A549 (cell line): ENCODE data around the gene RHCG. TPM values are rescaled to one million over a fixed set of nuclear protein-coding genes. Genes with fewer than 3 reads are reported as not detected.
A peak's percentile ranks its signal among the peaks of the same experiment; 100 is the strongest.

Experiments used
- ATAC-seq, 2 experiments: fragments of 200-7000 bp in 1 of 2; fragments of >200 bp in 1 of 2; cut with Nextera tagmentation in 1 of 2; cut with Tn5 transposase in 1 of 2; 3 replicates each; pipeline versions ENCODE4 v1.8.0 to v1.9.1; 2018 to 2020; ENCODE audit warnings: mild to moderate bottlenecking in 1 of 2, moderate library complexity in 1 of 2
- CTCF ChIA-PET: fragments of 300-600 bp; sonication (Branson Sonifier 250); formaldehyde crosslinking; extraction: SDS; loops from one replicate; lab custom pipeline; 2021; ENCODE audit warnings: antibody characterized with exemption, inconsistent platforms; lab: Yijun Ruan, JAX
- POLR2A ChIA-PET: fragments of 350-600 bp; formaldehyde crosslinking; extraction: SDS; loops from one replicate; lab custom pipeline; 2021; ENCODE audit warnings: antibody characterized with exemption, inconsistent platforms; lab: Yijun Ruan, JAX
- DNase-seq, 2 experiments: peaks; one replicate each; pipeline versions ENCODE4 v3.0.0 to v3.0.0-alpha.2; 2011 to 2016; ENCODE audit warnings: low read depth in 1 of 2, low spot score in 1 of 2
- FAIRE-seq: peaks from 2 replicates; lab custom pipeline; 2011; peaks lifted over from hg19 to GRCh38; lab: Jason Lieb, UNC
- H3K27ac ChIP-seq, 2 experiments: fragments of >200 bp; sonication (Bioruptor Twin); formaldehyde crosslinking; 3 replicates each; pipeline ENCODE4 v1.5.1; 2016 to 2017
- H3K4me1 ChIP-seq: fragments of >200 bp; sonication (Bioruptor Twin); formaldehyde crosslinking; 3 replicates; pipeline ENCODE4 v1.6.1; 2016
- H3K4me2 ChIP-seq: fragments of >200 bp; sonication (Bioruptor Twin); formaldehyde crosslinking; 3 replicates; pipeline ENCODE4 v1.6.1; 2016
- H3K4me3 ChIP-seq: fragments of >200 bp; sonication (Bioruptor Twin); formaldehyde crosslinking; 3 replicates; pipeline ENCODE4 v1.5.1; 2016
- H3K9me3 ChIP-seq: fragments of >200 bp; sonication (Bioruptor Twin); formaldehyde crosslinking; 3 replicates; pipeline ENCODE4 v1.6.1; 2016
- BHLHE40 ChIP-seq: IDR thresholded peaks from 2 replicates; pipeline ENCODE4 v1.6.1; 2012; ENCODE audit warnings: low read depth, low read length, inconsistent platforms
- CEBPB ChIP-seq, 2 experiments: fragments of >200 bp in 1 of 2; sonication (Bioruptor Twin) in 1 of 2; formaldehyde crosslinking in 1 of 2; IDR thresholded peaks; 2 replicates each; pipeline ENCODE4 v1.6.1; 2012 to 2016
- CHD2 ChIP-seq: fragments of 150-350 bp; IDR thresholded peaks from 2 replicates; pipeline ENCODE4 v1.6.1; 2014; ENCODE audit warnings: low read length; ENCODE audit not compliant: partially characterized antibody
- EP300 ChIP-seq, 2 experiments: fragments of >200 bp; sonication (Bioruptor Twin); formaldehyde crosslinking; IDR thresholded peaks; 2 replicates in 1 of 2; 3 replicates in 1 of 2; pipeline ENCODE4 v1.6.1; 2016 to 2017
- FOSB ChIP-seq: fragments of 250-450 bp; sonication (Bioruptor Pico); IDR thresholded peaks from 2 replicates; pipeline ENCODE4 v1.5.0; 2020; ENCODE audit warnings: mild to moderate bottlenecking, moderate library complexity
- FOSL2 ChIP-seq, 2 experiments: fragments of 450-650 bp in 1 of 2; fragments of >200 bp in 1 of 2; sonication (Bioruptor Twin) in 1 of 2; formaldehyde crosslinking; IDR thresholded peaks; 2 replicates each; pipeline versions ENCODE4 v1.5.0 to v1.6.1; 2016 to 2020; ENCODE audit warnings: mild to moderate bottlenecking in 1 of 2, moderate library complexity in 1 of 2
- GATA3 ChIP-seq: IDR thresholded peaks from 2 replicates; pipeline ENCODE4 v1.6.1; 2012; ENCODE audit warnings: borderline replicate concordance
- HDAC2 ChIP-seq: fragments of 200-600 bp; sonication (generic); IDR thresholded peaks from 2 replicates; pipeline ENCODE4 v1.6.1; 2016
- HOXA7 ChIP-seq: fragments of 250-450 bp; sonication (Bioruptor Pico); IDR thresholded peaks from 2 replicates; pipeline ENCODE4 v1.5.0; 2020; ENCODE audit warnings: mild to moderate bottlenecking, moderate library complexity
- HOXB5 ChIP-seq: fragments of 250-450 bp; sonication (Bioruptor Pico); IDR thresholded peaks from 2 replicates; pipeline ENCODE4 v1.5.0; 2020; ENCODE audit warnings: mild to moderate bottlenecking, moderate library complexity
- KDM1A ChIP-seq: fragments of 200-600 bp; sonication (generic); IDR thresholded peaks from 2 replicates; pipeline ENCODE4 v1.6.1; 2016; ENCODE audit warnings: low read depth, mild to moderate bottlenecking
- MAFK ChIP-seq: fragments of 450-650 bp; IDR thresholded peaks from 2 replicates; pipeline ENCODE4 v1.6.1; 2014; ENCODE audit not compliant: partially characterized antibody
- MAZ ChIP-seq: fragments of 150-350 bp; IDR thresholded peaks from 2 replicates; pipeline ENCODE4 v1.6.1; 2014; ENCODE audit warnings: antibody characterized with exemption, low read depth, low read length, borderline replicate concordance
- MYC ChIP-seq: IDR thresholded peaks from 2 replicates; pipeline ENCODE4 v1.6.1; 2012; ENCODE audit warnings: mild to moderate bottlenecking, inconsistent platforms, low read length, improper control_type of control experiment, borderline replicate concordance
- POLR2AphosphoS2 ChIP-seq: conservative IDR thresholded peaks from 2 replicates; pipeline ENCODE4 v1.6.1; 2012; ENCODE audit warnings: low read length, improper control_type of control experiment, inconsistent platforms
- RCOR1 ChIP-seq: fragments of 150-350 bp; IDR thresholded peaks from 2 replicates; pipeline ENCODE4 v1.6.1; 2014; ENCODE audit warnings: antibody characterized with exemption, low read length, low read depth
- RNF2 ChIP-seq: fragments of 200-600 bp; sonication (generic); IDR thresholded peaks from 2 replicates; pipeline ENCODE4 v1.6.1; 2016; ENCODE audit warnings: low read depth, mild to moderate bottlenecking, antibody characterized with exemption, moderate library complexity, borderline replicate concordance
- ZC3H11A ChIP-seq: fragments of 450-650 bp; IDR thresholded peaks from 2 replicates; pipeline ENCODE4 v1.6.1; 2014; ENCODE audit warnings: antibody characterized with exemption, mild to moderate bottlenecking
- ZFP36 ChIP-seq: fragments of 450-650 bp; IDR thresholded peaks from 2 replicates; pipeline ENCODE4 v1.6.1; 2014; ENCODE audit warnings: borderline replicate concordance; ENCODE audit not compliant: partially characterized antibody
- ZNF302 ChIP-seq: fragments of 250-450 bp; sonication (Bioruptor Pico); IDR thresholded peaks from 2 replicates; pipeline ENCODE4 v1.9.0; 2021; ENCODE audit warnings: inconsistent platforms, mild to moderate bottlenecking, moderate library complexity
- ZSCAN20 ChIP-seq: fragments of 250-450 bp; sonication (Bioruptor Pico); IDR thresholded peaks from 2 replicates; pipeline ENCODE4 v1.8.0; 2022; ENCODE audit warnings: mild to moderate bottlenecking, moderate library complexity
- WGBS: methylation state at CpG from one replicate; pipeline ENCODE4 v1.1.6; 2017; ENCODE audit errors: missing lambda C conversion rate; 5-methylcytosine and 5-hydroxymethylcytosine counted together
- polyA plus RNA-seq, 4 experiments: library from polyadenylated mRNA; depleted of rRNA in 3 of 4; stranded (reverse); fragments of >200 nt; fragmentation: RNase III in 1 of 4; extraction: RNeasy Plus Mini Kit Qiagen cat#74134 plus additional on column Dnase treatment in 1 of 4; gene quantifications; 2 replicates in 3 of 4; 3 replicates in 1 of 4; pipeline ENCODE4 v1.2.3, GENCODE V29; 2011 to 2017
- TF ChIP-seq, protein P1 (sequence below): fragments of 450-650 bp; IDR thresholded peaks from 2 replicates; pipeline ENCODE4 v1.6.1; 2014; ENCODE audit warnings: antibody characterized with exemption
- TF ChIP-seq, protein P2 (sequence below): fragments of >200 bp; sonication (Bioruptor Twin); formaldehyde crosslinking; IDR thresholded peaks from 2 replicates; pipeline ENCODE4 v1.6.1; 2016
- TF ChIP-seq, protein P3 (sequence below): IDR thresholded peaks from 2 replicates; pipeline ENCODE4 v1.6.1; 2012; ENCODE audit warnings: low read depth, borderline replicate concordance
- TF ChIP-seq, protein P4 (sequence below): fragments of 250-450 bp; sonication (Bioruptor Pico); IDR thresholded peaks from 2 replicates; pipeline ENCODE4 v1.5.0; 2021; ENCODE audit warnings: mild to moderate bottlenecking, moderate library complexity, borderline replicate concordance
- TF ChIP-seq, protein P5 (sequence below): fragments of >200 bp; sonication (Bioruptor Twin); formaldehyde crosslinking; IDR thresholded peaks from 3 replicates; pipeline ENCODE4 v1.6.1; 2016

RHCG gene
- polyA plus RNA-seq, 2 of the 4 experiments (the other 2 are of a cell fraction): 3.6 to 11.0 TPM

DNA sequence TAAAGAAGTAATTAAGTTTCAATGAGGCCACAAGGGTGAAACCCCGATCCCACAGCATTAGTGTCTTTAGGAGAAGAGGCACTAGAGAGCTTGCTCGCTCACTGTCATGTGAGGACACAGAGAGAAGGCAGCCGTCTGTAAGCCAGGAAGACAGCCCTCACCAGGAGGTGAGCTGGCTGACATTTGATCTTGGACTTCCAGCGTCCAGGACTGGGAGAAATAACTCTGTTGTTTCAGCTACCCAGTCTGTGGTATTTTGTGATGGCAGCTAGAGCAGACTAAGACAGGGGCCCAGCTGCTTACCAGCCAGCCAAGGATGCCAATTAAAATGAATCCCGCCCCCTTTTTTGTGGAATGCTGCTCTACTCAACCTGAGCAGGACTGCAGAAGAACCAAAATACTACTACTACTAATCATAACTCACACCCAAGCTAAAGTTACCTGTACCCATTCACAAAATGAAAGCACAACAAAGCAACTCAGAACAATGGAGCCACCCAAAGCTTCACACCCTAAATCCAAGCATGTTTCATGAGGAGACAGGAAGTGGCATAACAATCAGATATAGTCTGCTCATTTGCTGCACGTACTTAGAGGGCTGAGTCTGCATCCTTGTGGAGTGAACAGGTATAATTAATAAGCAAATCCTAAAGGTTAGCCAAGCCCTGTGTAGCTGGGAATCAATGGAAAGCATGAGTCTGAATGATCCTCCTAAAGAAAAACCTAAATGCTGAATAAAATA, 35.6 kb upstream of the RHCG start:
- Histone ChIP-seq H3K4me1 (no peaks in the 10 kb centered on the region), H3K4me2 (no peak overlapping the region)
- WGBS: 76% methylated on average over 6 of the region's 6 CpGs
- FAIRE-seq: no peak
- TF ChIP-seq FOSL2 (IDR thresholded peaks at IDR 0.05) (no peak), FOSL2 (CRISPR knock-in tag; IDR thresholded peaks at IDR 0.05) (no peak), ZC3H11A (no peak), CEBPB (IDR thresholded peaks at IDR 0.05) (no peak), ZFP36 (no peak), POLR2AphosphoS2 (no peak), ZNF302 (CRISPR knock-in tag) (no peak), HDAC2 (no peak), MYC (no peak), MAZ (no peak)
- TF ChIP-seq, protein P1, sequence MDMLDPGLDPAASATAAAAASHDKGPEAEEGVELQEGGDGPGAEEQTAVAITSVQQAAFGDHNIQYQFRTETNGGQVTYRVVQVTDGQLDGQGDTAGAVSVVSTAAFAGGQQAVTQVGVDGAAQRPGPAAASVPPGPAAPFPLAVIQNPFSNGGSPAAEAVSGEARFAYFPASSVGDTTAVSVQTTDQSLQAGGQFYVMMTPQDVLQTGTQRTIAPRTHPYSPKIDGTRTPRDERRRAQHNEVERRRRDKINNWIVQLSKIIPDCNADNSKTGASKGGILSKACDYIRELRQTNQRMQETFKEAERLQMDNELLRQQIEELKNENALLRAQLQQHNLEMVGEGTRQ: no peak
- TF ChIP-seq, protein P2, sequence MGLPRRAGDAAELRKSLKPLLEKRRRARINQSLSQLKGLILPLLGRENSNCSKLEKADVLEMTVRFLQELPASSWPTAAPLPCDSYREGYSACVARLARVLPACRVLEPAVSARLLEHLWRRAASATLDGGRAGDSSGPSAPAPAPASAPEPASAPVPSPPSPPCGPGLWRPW: no peak
- TF ChIP-seq, protein P3, sequence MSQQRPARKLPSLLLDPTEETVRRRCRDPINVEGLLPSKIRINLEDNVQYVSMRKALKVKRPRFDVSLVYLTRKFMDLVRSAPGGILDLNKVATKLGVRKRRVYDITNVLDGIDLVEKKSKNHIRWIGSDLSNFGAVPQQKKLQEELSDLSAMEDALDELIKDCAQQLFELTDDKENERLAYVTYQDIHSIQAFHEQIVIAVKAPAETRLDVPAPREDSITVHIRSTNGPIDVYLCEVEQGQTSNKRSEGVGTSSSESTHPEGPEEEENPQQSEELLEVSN: no peak
- TF ChIP-seq, protein P4, sequence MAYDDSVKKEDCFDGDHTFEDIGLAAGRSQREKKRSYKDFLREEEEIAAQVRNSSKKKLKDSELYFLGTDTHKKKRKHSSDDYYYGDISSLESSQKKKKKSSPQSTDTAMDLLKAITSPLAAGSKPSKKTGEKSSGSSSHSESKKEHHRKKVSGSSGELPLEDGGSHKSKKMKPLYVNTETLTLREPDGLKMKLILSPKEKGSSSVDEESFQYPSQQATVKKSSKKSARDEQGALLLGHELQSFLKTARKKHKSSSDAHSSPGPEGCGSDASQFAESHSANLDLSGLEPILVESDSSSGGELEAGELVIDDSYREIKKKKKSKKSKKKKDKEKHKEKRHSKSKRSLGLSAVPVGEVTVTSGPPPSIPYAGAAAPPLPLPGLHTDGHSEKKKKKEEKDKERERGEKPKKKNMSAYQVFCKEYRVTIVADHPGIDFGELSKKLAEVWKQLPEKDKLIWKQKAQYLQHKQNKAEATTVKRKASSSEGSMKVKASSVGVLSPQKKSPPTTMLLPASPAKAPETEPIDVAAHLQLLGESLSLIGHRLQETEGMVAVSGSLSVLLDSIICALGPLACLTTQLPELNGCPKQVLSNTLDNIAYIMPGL (CRISPR knock-in tag): no peak
- TF ChIP-seq, protein P5, sequence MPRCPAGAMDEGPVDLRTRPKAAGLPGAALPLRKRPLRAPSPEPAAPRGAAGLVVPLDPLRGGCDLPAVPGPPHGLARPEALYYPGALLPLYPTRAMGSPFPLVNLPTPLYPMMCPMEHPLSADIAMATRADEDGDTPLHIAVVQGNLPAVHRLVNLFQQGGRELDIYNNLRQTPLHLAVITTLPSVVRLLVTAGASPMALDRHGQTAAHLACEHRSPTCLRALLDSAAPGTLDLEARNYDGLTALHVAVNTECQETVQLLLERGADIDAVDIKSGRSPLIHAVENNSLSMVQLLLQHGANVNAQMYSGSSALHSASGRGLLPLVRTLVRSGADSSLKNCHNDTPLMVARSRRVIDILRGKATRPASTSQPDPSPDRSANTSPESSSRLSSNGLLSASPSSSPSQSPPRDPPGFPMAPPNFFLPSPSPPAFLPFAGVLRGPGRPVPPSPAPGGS: no peak
- TF ChIP-seq, all 56 proteins: peak for 0
- Histone ChIP-seq H3K9me3 (no peaks in the 10 kb centered on the region), H3K27ac (no peak overlapping the region), H3K4me3 (no peak overlapping the region)
- DNase-seq (no peak), ATAC-seq (peak; percentile 36 to 51; a peak in 3 of 6 replicates)
- ChIA-PET CTCF (interaction anchor here (0.6 to 1.5 kb wide), 8 partner anchors 9 to 1421 kb away, joined by 3 to 5 read pairs (median 4); partner anchors contain the start of gene RHCG), POLR2A (interaction anchor here (0.7 kb wide), 1 partner anchor 134 kb away, joined by 3 read pairs; no protein-coding TSS in a partner anchor)

DNA sequence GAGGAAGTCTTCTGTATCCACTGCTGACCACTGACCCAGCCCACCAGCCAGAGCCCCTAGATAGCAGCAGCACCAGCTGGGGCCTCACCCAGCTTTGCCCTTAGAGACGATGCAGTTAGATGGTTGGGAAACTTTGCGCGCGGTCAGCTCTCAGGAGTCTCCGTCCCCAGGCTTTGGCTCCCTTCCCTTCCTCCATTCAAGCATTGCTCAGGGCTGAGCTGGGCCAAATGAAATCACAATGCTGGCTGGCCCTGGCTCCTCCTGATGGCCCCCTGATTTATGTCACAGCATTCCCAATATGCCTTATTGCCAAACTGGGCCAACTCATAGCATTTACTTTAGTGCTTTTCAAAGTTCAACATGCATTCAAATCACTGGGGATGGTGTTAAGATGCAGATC, 34.6 kb upstream of the RHCG start:
- DNase-seq: no peak
- ChIA-PET CTCF (interaction anchor here (1.1 to 2.3 kb wide), 5 partner anchors 9 to 101 kb away, joined by 3 to 6 read pairs (median 4); partner anchors contain the start of gene RHCG), POLR2A (interaction anchor here (0.7 kb wide), 1 partner anchor 44 kb away, joined by 3 read pairs; the partner anchor contains the start of gene TICRR)
- Histone ChIP-seq H3K4me1 (no peaks in the 10 kb centered on the region), H3K4me2 (no peak overlapping the region), H3K27ac (no peak overlapping the region), H3K9me3 (no peaks in the 10 kb centered on the region), H3K4me3 (no peak overlapping the region)
- FAIRE-seq: no peak
- no peak for ATAC-seq
- TF ChIP-seq FOSL2 (IDR thresholded peaks at IDR 0.05): no peak
- TF ChIP-seq FOSL2 (CRISPR knock-in tag; IDR thresholded peaks at IDR 0.05): no peak
- no peak for TF ChIP-seq CHD2
- no peak for TF ChIP-seq BHLHE40
- TF ChIP-seq EP300 (IDR thresholded peaks at IDR 0.05): no peak
- TF ChIP-seq RNF2: no peak
- no peak for TF ChIP-seq KDM1A
- no peak for TF ChIP-seq ZC3H11A
- TF ChIP-seq HOXB5 (CRISPR knock-in tag): no peak
- no peak for TF ChIP-seq FOSB (CRISPR knock-in tag)
- no peak for TF ChIP-seq HOXA7 (CRISPR knock-in tag)
- no peak for TF ChIP-seq RCOR1
- TF ChIP-seq GATA3: no peak
- TF ChIP-seq ZSCAN20 (CRISPR knock-in tag): no peak
- TF ChIP-seq, protein P3: no peak
- TF ChIP-seq MAFK: no peak
- 90% methylated on average over 5 of the region's 5 CpGs for WGBS
